ENCODE data around the gene STK11IP.

DNA sequence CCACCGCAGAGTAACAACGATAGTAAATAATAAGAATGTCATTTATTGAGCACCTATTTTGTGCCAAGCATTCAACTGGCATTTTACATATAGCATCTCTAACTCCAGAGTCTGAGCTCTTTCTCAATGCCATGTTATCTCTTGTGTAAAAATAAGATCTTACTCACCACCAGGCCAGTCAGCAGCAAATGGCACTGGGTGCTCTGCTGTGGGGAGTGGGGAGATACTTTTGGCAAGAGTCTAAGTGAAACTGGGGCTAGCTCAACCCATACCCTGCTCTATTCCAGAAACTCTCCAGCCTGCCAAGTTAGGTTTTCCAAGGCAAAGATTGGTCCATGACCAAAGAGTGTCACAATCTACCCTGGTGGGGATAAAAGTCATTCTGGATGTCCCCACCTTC, 24.8 kb downstream of the STK11IP start:
- TF ChIP-seq, protein P1, sequence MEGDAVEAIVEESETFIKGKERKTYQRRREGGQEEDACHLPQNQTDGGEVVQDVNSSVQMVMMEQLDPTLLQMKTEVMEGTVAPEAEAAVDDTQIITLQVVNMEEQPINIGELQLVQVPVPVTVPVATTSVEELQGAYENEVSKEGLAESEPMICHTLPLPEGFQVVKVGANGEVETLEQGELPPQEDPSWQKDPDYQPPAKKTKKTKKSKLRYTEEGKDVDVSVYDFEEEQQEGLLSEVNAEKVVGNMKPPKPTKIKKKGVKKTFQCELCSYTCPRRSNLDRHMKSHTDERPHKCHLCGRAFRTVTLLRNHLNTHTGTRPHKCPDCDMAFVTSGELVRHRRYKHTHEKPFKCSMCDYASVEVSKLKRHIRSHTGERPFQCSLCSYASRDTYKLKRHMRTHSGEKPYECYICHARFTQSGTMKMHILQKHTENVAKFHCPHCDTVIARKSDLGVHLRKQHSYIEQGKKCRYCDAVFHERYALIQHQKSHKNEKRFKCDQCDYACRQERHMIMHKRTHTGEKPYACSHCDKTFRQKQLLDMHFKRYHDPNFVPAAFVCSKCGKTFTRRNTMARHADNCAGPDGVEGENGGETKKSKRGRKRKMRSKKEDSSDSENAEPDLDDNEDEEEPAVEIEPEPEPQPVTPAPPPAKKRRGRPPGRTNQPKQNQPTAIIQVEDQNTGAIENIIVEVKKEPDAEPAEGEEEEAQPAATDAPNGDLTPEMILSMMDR (IDR thresholded peaks at IDR 0.05) = no peak
- no peak for TF ChIP-seq POLR2AphosphoS5 (IDR thresholded peaks at IDR 0.05)
- no peak for TF ChIP-seq POLR2A (IDR thresholded peaks at IDR 0.05)
